T-helper 17 cell (primary cell): ENCODE results near the gene KIF3C. TPM values are rescaled to one million over a fixed set of nuclear protein-coding genes. Genes with fewer than 3 reads are reported as not detected.

Experiments
- ATAC-seq: fragments of 150-1000 bp; cut with Tn5 transposase; 2 replicates; pipeline ENCODE4 v1.10.0; 2021; ENCODE audit warnings: mild to moderate bottlenecking, moderate library complexity
- DNase-seq, 3 donors: peaks; one replicate each; pipeline versions ENCODE4 v3.0.0 to v3.0.0-alpha.2; 2020 to 2021
- H3K9me3 ChIP-seq: one replicate; pipeline ENCODE4 v1.7.0; 2013; ENCODE audit warnings: low read length, mild to moderate bottlenecking; ENCODE audit not compliant: control insufficient read depth, poor library complexity, severe bottlenecking
- H3K27ac Mint-ChIP-seq: one replicate; pipeline ENCODE4 v1.8.0; 2022; ENCODE audit warnings: mild to moderate bottlenecking, moderate library complexity, mixed read lengths
- H3K27me3 Mint-ChIP-seq: one replicate; pipeline ENCODE4 v1.8.0; 2022; ENCODE audit warnings: mixed read lengths
- H3K36me3 Mint-ChIP-seq: one replicate; pipeline ENCODE4 v1.8.0; 2022; ENCODE audit warnings: low read depth, mixed read lengths
- H3K4me1 Mint-ChIP-seq: one replicate; pipeline ENCODE4 v1.8.0; 2022; ENCODE audit warnings: mild to moderate bottlenecking, mixed read lengths
- H3K4me3 Mint-ChIP-seq: one replicate; pipeline ENCODE4 v1.8.0; 2022; ENCODE audit warnings: mild to moderate bottlenecking, moderate library complexity, mixed read lengths
- total RNA-seq, 4 donors: library from RNA in 2 of 4; stranded (reverse) in 2 of 4; gene quantifications; one replicate each; pipeline ENCODE4 v1.2.3 and lab custom pipeline; 2022 to 2026

KIF3C gene
- total RNA-seq, 2 donors from 2014 or later = 2.6 to 10.3 TPM

DNA sequence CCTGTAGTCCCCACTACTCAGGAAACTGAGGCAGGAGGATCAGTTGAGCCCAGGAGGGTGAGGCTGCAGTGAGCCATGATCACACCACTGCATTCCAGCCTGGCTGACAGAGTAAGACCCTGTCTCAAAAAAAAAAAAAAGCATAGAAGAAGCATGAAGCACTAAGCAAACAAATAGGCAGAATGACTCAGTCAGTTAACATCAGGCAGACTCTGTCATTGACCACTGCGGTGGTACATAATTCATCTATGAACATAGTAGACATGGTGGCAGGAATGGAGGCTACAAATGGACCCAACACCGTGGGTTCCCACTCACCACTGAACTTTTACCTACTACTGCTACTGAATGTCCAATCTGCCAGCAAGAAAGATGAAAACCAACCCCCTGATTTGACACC is 96.4 kb downstream of the KIF3C start:
- H3K4me1 Mint-ChIP-seq = no peaks in the 10 kb centered on the region
- no peak overlapping the region for H3K27ac Mint-ChIP-seq
- ATAC-seq (no peak), DNase-seq (no peak)
- H3K27me3 Mint-ChIP-seq = peaks cover 4% of the 10 kb centered on the region
- no peaks in the 10 kb centered on the region for H3K36me3 Mint-ChIP-seq
- H3K4me3 Mint-ChIP-seq = no peak overlapping the region
- H3K9me3 ChIP-seq = no peaks in the 10 kb centered on the region

DNA sequence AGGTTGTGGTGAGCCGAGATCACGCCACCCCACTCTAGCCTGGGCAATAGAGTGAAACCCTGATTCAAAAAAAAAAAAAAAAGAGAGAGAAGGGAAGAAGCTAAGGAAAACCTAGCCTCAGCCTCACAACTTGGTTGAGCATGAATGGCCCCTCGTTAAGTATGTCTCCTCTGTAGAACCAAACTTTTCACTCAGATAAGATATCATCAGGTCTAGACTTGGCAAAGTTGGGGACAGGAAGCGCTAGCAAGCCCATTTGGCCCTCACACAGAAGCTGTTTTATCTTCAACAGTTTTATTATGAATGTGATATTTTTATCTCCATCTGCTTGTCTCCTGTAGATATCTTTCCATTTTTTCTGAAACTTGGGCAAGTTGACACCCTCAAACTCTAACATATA is 100.5 kb downstream of the KIF3C start:
- peaks cover 12% of the 10 kb centered on the region for H3K4me1 Mint-ChIP-seq
- H3K27ac Mint-ChIP-seq = no peak overlapping the region
- peaks cover 4% of the 10 kb centered on the region for H3K27me3 Mint-ChIP-seq
- ATAC-seq (no peak), DNase-seq (no peak)
- H3K9me3 ChIP-seq = no peaks in the 10 kb centered on the region
- no peak overlapping the region for H3K4me3 Mint-ChIP-seq
- H3K36me3 Mint-ChIP-seq = peaks cover 2% of the 10 kb centered on the region

DNA sequence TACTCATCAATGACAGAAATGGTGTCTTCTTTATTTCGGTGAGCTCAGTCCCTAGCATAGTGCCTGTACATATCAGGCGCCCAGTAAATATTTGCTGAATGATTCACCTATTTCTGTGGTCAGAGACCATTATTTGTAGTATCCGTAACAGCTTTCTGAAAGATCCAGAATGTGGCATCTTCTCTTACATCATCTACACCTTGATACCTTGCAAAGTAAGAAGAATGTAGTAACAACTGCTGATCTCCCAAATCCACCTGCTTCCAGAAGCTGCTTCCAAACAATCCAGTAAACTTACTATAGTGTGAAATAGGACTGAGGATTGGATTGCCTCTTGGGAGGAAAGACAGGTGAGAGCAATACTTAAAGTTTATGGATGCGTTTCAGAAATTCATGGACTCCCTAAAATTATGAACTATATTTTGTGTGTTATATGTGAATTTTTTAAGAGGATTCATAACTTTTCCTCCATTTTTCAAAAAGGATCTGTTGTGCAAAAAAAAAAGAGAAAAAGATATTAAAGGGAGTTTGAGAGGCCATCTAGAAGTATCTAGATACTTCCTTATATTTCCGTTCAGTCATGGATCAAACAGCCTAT is 103.1 kb downstream of the KIF3C start:
- Mint-ChIP-seq H3K4me3 (peak overlapping the region; percentile 96), H3K36me3 (peaks cover 2% of the 10 kb centered on the region), H3K27me3 (no peaks in the 10 kb centered on the region), H3K27ac (peak overlapping the region; percentile 95), H3K4me1 (peaks cover 21% of the 10 kb centered on the region)
- DNase-seq = no peak
- no peak for ATAC-seq
- H3K9me3 ChIP-seq = no peaks in the 10 kb centered on the region

DNA sequence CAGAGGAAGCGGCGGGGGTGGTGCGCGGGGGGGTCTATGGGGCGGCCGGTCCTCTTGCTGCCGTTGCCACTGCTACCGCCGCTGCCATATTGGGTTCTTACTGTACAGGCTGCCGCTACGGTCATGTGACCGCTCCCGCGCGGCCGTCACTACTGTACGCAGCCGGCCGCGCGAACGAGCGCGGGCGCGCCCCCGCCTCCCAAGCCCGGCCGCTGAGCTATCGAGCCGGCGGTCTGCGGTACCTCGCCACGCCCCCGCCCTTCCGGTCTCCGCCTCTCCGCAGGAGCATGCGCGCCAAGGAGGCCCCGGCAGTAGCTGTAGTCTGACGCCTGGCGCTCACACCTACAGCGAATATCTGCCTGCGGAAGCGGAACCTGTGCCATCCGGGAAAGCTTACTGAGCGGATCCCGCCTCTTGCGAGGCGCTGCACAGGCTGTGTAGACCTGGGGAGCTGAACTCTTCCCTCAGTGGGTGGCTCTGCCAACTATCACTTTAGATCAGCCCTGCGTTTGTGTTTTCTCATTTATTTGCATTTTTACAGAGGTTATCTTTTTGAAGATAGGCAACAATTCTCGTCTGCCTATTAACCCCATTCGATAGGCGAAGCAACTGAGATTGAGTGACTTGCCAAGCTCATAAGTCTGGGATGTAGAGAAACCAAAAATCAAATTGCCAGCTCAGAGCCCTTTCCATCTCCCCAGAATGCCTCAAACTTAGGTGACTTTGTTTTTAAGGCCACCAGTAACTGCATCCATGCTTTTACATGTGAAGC is 103.8 kb downstream of the KIF3C start, which contains the start of gene ASXL2:
ASXL2 (minus strand) TSS at position 127 of the 772 bp plus-strand sequence. CDS start 265 bp downstream, outside the sequence.
- DNase-seq (peak; percentile 93 to 98 (median 98)), ATAC-seq (peak; percentile 91)
- H3K9me3 ChIP-seq = no peaks in the 10 kb centered on the region
- H3K4me1 Mint-ChIP-seq = peaks cover 23% of the 10 kb centered on the region
- H3K4me3 Mint-ChIP-seq = peak within 1 kb of the TSS; percentile 96
- peak within 1 kb of the TSS; percentile 95 for H3K27ac Mint-ChIP-seq
- peaks cover 4% of the 10 kb centered on the region for H3K36me3 Mint-ChIP-seq
- H3K27me3 Mint-ChIP-seq = no peaks in the 10 kb centered on the region

DNA sequence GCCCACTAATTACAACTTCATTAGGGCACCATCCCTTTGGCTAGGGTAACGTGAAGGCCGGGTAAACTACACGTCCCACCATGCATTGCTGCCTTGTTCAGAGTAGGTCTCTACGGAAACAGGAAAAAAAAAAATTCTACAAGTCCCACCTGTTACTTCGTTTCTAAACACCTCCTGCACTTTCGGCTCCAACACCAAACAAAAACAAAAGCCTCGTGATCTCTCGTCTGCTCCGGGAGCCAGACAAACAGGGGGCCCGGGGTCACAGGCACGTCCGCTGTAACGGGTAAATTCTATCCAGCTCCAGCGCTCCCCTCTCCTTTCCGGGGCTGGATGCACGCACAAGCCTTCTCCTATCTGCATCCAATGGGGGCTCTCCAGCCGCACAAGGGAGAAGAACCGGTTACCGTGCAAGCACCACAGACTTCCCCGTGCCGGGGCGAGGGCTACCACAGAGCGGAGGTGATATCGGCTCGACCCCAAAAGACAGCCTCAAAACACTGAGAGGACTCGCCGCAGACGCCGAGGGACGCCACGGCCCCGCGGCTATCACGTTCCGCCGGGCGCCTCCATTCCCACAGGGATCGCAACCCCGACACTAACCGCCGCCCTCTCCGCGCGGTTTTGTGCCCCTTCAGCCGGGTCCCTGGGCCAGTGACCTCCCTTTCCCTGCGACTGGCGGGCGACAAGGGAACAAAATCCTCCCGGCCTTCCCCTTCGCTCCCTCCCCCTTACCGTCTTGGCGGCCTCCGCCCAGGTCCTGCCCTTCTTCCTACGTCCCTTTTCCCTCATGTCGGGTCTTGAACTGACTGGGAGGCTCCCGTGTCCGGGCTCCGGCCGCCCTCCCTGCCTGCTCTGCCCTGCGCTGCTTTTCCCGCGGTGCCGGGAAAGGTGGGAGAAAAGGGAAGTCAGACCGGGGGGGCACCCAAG is 104.6 kb downstream of the KIF3C start:
- no peaks in the 10 kb centered on the region for H3K27me3 Mint-ChIP-seq
- H3K36me3 Mint-ChIP-seq = peaks cover 4% of the 10 kb centered on the region
- DNase-seq (peak; percentile 17 to 45 (median 24)), ATAC-seq (peak; percentile 49)
- H3K4me1 Mint-ChIP-seq = peaks cover 26% of the 10 kb centered on the region
- H3K9me3 ChIP-seq = no peaks in the 10 kb centered on the region
- peak overlapping the region; percentile 96 for H3K4me3 Mint-ChIP-seq
- H3K27ac Mint-ChIP-seq = peak overlapping the region; percentile 95

Other genes starting within 250 kb of the KIF3C start
- gene ASXL2, start 104.0 kb downstream of the KIF3C start, total RNA-seq = 10 to 100 TPM; 33.7 to 33.9 TPM
- 10 to 100 TPM; 41.2 to 42.9 TPM for gene RAB10, start 51.6 kb upstream of the KIF3C start, total RNA-seq
- gene GAREM2, start 190.6 kb upstream of the KIF3C start, total RNA-seq = 1 to 10 TPM; 3.6 to 6.5 TPM